CD4-positive, alpha-beta T cell treated with Interleukin-15 for 1 hour (primary cell): ENCODE measurements around the gene ADM5.

Experiments used
- DNase-seq: peaks from one replicate; pipeline ENCODE4 v3.0.0-alpha.2; 2020

Gene ADM5

DNA sequence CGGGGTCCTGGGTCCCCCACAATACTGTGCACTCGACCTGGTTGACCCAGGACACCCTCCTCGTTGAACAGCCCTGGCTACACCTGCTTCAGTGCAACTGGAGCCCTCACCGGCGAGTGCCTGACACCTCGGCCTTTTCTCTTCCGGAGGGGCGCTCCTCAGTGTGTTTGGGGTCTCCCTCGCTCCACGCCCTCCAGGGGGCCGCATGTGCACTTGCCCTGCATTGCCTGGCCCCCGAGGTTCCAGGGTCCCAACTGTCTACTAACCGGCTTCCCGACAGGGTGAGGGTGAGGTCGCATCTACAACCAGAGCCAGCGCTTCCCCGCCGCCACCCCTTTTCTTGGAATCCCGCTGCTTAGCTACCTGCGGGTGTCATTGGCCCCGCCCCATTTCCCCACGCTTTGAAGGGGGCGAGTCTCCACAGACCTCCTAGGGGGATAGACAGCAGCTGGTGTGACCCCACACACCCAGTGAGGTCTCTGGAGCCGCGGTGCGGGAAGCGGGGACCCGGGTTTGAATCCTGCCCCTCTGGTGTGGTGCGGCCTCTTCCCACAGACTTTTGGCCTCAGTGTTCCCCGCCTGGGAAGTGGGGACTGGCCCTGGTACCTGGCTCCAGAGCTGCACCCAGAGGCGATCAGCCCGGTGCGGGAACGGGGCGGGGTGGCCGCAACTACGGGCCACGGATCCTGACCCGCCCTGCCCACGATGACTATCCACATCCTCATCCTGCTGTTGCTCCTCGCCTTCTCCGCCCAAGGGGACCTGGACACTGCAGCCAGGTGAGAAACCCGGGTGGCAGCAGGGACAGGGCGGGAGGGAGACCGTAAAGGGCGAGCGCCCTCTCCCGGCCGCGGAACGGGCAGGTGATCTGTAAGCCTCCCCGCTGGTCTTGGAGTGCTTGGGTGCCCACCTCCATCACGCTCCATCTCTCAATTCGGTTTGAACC lies at the start of gene ADM5:
Gene ADM5, plus strand, starts transcription at position 462 of the 946 bp plus-strand sequence. Its CDS starts 244 bp downstream, at position 706.
- DNase-seq = peak; percentile 37

DNA sequence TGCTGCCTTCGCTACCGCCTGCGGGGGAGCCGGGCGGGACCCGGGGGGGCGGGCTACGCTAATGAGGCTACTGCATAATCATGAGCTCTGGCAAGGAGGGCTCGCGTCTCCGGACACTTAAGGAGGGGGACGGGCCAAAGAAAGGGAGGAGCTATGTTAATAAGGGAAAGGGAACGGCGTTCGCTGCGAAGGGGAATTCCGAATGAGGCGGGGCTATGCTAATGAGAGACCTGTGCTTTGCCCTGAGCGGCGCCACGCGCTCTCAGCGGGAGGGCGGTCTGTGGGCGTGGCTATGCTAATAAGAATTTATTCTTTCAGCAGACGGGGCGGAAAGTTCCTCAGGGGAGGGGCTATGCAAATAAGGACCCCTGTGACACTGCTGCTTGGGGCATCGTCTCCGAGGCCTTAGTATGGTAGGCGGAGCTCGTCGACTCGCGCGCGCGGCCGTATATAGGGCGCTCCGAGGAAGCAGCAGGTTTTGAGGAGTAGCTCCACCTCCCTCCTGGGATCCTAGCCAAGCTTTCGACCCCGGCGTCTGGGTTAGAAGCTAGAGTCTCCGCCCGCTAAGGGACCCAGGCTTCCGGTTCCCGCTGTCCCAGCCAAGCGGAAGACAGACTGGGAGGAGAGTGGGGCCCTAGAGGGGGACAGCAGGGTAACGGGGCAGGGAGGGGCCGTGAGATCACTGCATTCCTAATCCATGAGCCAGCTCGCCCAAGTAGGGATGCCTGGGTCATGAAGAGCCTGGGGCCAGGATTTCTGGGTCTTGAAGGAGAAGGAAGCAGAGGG lies 49.1 kb upstream of the ADM5 start, which contains the start of gene RRAS:
Gene RRAS, minus strand, starts transcription at position 31 of the 786 bp plus-strand sequence. CDS start 45 bp downstream, outside the sequence.
- DNase-seq = peak; percentile 100

GRCh38 chr19:49641688-49642491 lies 47.5 kb upstream of the ADM5 start, which contains the start of gene SCAF1:
SCAF1 (plus strand) TSS chr19:49642209; CDS start chr19:49645027, 2,818 bp downstream.
- peak; percentile 100 for DNase-seq

DNA sequence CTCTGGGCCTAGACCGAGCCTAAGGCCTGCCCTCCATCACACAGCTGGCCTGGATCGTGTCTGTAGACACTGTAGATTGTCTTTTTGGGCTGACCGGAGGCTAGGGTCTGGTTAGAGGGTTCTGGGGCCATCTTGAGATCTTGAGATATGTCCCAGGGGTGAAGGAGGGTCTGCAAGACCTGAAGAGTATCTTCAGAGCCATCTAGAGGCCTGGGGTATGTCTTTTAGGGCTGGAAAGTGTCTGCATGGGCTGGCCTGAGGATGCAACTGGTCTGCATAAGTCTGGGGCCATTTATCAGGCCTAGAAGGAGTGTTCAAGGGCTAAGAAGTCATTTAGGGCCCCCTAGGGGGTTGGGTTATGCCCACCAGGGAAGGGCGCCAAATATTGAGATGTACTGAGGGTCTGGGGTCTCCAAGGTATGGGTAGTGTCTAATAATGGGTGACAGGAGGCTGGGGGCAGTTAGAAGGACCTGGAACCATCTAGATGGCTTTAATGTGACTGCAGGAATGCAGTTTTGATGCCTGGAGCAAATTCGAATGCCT lies 46.8 kb upstream of the ADM5 start:
- no peak for DNase-seq

DNA sequence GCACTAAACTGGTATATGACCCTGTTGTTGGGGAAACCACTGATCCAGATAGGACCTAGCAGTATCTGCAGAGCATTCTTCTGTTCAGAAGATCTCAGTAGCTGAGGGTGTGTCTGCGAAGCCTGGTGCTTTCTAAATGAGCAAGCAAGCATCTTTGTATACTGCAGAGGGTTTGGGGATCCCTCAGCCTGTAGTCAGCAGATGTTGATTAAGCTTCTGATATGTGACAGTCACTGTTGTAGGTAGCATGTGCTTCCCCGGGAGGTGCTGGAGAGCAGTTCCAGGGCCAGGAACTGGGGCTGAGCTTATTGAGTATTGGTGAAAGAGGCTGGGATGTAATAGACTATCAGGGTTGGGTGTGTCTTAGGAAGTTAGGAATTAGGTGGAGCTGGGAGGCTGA lies 45.9 kb upstream of the ADM5 start:
- DNase-seq = no peak

GRCh38 chr19:49645592-49645991 lies 43.8 kb upstream of the ADM5 start:
- no peak for DNase-seq

DNA sequence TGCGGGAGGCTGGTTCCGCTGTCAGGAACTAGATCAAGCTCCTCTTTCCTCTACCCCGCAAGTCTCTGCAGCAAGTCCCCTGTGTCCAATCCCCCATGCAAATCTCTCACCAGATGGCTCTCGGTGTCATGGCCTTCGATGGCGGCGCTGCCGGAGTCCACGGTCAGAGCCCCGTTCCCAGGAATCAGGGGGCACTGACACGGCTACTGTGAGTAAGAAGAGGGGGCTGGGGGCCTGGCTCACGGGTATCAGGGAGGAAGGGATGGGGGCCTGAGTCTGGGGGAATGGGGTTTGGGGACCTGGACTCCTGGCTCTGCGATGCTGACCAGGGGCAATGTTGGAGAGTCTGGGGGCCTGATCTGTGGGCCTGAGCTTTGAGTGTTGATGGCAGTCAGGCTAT lies 43.4 kb upstream of the ADM5 start:
- no peak for DNase-seq

GRCh38 chr19:49646586-49646985 lies 42.8 kb upstream of the ADM5 start:
- no peak for DNase-seq

- DNase-seq = no peak
Observed at GRCh38 chr19:49651029-49651819, 38.2 kb upstream of the ADM5 start.

DNA sequence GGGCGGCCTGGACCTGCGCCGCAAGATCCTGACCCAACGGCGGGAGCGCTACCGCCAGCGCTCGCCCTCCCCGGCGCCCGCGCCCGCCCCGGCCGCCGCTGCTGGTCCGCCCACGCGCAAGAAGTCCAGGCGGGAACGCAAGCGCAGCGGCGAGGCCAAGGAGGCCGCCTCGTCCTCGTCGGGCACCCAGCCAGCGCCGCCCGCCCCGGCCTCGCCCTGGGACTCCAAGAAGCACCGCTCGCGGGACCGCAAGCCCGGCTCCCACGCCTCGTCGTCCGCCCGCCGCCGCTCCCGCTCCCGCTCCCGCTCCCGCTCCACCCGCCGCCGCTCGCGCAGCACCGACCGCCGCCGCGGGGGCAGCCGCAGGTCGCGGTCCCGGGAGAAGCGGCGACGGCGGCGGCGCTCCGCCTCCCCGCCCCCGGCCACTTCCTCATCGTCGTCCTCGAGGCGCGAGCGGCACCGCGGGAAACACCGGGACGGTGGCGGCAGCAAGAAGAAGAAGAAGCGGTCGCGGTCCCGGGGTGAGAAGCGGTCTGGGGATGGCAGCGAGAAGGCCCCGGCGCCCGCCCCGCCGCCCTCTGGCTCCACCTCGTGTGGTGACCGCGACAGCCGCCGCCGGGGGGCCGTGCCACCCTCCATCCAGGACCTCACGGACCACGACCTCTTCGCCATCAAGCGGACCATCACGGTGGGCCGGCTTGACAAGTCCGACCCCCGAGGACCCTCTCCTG lies 37.4 kb upstream of the ADM5 start:
- DNase-seq = no peak

GRCh38 chr19:49652551-49653465 lies 36.6 kb upstream of the ADM5 start:
- DNase-seq = no peak

GRCh38 chr19:49653466-49653806 lies 36.0 kb upstream of the ADM5 start:
- no peak for DNase-seq

DNA sequence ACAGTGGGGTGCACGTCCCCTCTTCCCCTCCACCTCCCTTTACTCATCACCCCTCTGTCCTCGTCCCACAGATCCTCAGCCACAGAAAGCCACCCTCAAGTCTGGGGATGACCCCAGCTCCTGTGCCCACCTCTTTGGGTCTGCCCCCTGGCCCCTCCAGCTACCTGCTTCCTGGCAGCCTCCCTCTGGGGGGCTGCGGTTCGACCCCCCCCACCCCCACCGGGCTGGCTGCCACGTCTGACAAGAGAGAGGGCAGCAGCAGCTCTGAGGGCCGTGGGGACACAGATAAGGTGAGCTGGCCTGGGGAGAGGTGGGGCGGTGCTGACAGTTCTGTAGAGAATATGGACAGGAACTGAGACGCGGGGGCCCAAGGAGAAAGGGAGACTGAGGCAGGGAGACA lies 34.8 kb upstream of the ADM5 start:
- no peak for DNase-seq

GRCh38 chr19:49655570-49656455 lies 33.6 kb upstream of the ADM5 start:
- no peak for DNase-seq

DNA sequence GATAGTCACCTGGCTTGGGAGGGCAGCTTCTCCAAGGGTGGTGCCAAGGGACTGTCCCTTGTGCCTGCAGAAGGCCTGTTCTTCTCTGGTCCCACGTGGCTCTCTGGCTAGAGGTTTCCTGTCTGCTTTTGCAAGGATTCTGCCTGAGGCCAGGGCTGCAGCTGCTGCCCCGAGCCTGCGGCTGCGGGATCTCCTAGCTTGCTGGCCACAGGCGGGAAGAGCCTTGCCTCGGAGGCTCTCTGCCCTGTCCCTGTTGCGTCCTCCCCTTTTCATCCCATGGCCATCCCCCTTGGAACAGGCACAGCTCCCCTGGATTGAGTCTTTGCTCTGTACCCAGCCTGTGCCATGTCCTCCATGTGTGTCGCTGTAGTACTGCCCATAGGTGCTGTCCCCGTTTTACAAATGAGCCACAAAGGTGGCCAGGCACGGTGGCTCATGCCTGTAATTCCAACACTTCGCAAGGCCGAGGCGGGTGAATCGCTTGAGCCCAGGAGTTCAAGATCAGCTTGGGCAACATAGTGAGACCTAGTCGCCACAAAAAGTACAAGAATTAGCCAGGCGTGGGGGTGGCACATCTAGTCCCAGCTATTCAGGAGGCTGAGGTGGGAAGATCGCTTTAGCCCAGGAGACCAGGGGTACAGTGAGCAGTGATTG lies 32.8 kb upstream of the ADM5 start:
- DNase-seq = no peak

GRCh38 chr19:49657493-49658138 lies 31.8 kb upstream of the ADM5 start:
- no peak for DNase-seq

DNA sequence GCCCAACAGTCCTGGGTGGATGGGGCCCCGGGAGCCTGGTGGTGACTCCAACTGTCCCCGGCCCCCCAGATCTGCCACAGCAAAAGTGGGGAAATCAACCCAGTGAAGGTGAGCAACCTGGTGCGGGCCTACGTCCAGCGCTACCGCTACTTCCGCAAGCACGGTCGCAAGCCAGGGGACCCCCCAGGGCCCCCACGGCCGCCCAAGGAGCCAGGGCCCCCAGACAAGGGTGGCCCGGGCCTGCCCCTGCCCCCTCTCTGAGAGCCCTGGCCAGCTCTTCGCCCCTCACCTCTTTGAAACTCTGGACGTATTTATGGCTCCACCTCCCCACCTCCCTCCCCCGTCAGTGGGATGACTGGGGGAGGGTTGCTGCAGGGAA lies 31.3 kb upstream of the ADM5 start:
- no peak for DNase-seq
